Left renal pelvis (tissue), 4 donors: ENCODE data around the gene PALM. TPM values are rescaled to one million over a fixed set of nuclear protein-coding genes. Genes with fewer than 3 reads are reported as not detected.

Source experiments
- DNase-seq, 4 donors: peaks; one replicate each; pipeline ENCODE4 v3.0.0-alpha.2; 2013; ENCODE audit warnings: low read depth in 4 of 4, low spot score in 3 of 4
- polyA plus RNA-seq, 4 donors: library from polyadenylated mRNA; unstranded; fragments of 120-200 nt; gene quantifications; one replicate each; pipeline ENCODE4 v1.2.1, GENCODE V29; 2013; ENCODE audit not compliant: insufficient read length in 4 of 4

PALM gene
- polyA plus RNA-seq, 4 donors = 63.6 to 111 (median 78.1) TPM

GRCh38 chr19:796692-797527 is 88.2 kb downstream of the PALM start, which contains the start of gene PTBP1:
Gene PTBP1, plus strand, starts transcription at chr19:797452. Its CDS starts 46 bp downstream, at chr19:797498.
- DNase-seq = peak; percentile 100

Other genes with a start within 250 kb of the PALM start
- gene SHC2, start 247.9 kb upstream of the PALM start, polyA plus RNA-seq = 10 to 100 TPM; 24.6 to 39.6 (median 29.3) TPM
- 1 to 10 TPM; 2.8 to 5.8 (median 4.5) TPM for gene MADCAM1, start 212.4 kb upstream of the PALM start, polyA plus RNA-seq
- 10 to 100 TPM in 2 of 4 donors, 1 to 10 TPM in 2; 5.3 to 16.9 (median 9.5) TPM for gene TPGS1, start 201.4 kb upstream of the PALM start, polyA plus RNA-seq
- 10 to 100 TPM; 50.0 to 71.2 (median 60.9) TPM for gene CDC34, start 177.2 kb upstream of the PALM start, polyA plus RNA-seq
- gene GZMM, start 164.9 kb upstream of the PALM start, polyA plus RNA-seq = under 1 TPM in 3 of 4 donors, not detected in 1; 0.23 to 0.94 (median 0.37) TPM
- 100 to 1,000 TPM; 264 to 534 (median 410) TPM for gene BSG, start 136.3 kb upstream of the PALM start, polyA plus RNA-seq
- under 1 TPM; 0.19 to 0.74 (median 0.38) TPM for gene HCN2, start 119.1 kb upstream of the PALM start, polyA plus RNA-seq
- 10 to 100 TPM; 37.1 to 65.9 (median 53.1) TPM for gene POLRMT, start 75.4 kb upstream of the PALM start, polyA plus RNA-seq
- gene FGF22, start 69.1 kb upstream of the PALM start, polyA plus RNA-seq = under 1 TPM; 0.11 to 0.55 (median 0.34) TPM
- 10 to 100 TPM; 19.4 to 37.5 (median 20.5) TPM for gene RNF126, start 45.7 kb upstream of the PALM start, polyA plus RNA-seq
- gene FSTL3, start 32.5 kb upstream of the PALM start, polyA plus RNA-seq = 10 to 100 TPM; 14.3 to 18.8 (median 17.7) TPM
- gene PRSS57, start 13.5 kb upstream of the PALM start, polyA plus RNA-seq = under 1 TPM in 3 of 4 donors, not detected in 1; 0.22 to 0.46 (median 0.23) TPM
- gene MISP, start 42.2 kb downstream of the PALM start, polyA plus RNA-seq = 10 to 100 TPM in 1 of 4 donors, 1 to 10 TPM in 2, under 1 TPM in 1; 0.44 to 10.6 (median 6.8) TPM
- 100 to 1,000 TPM; 292 to 417 (median 389) TPM for gene PTBP1, start 88.5 kb downstream of the PALM start, polyA plus RNA-seq
- gene PLPPR3, start 113.0 kb downstream of the PALM start, polyA plus RNA-seq = 10 to 100 TPM; 10.3 to 18.9 (median 11.4) TPM
- gene AZU1, start 118.9 kb downstream of the PALM start, polyA plus RNA-seq = 1 to 10 TPM in 2 of 4 donors, under 1 TPM in 2; 0.86 to 3.6 (median 1.1) TPM
- gene PRTN3, start 132.1 kb downstream of the PALM start, polyA plus RNA-seq = 1 to 10 TPM in 2 of 4 donors, under 1 TPM in 2; 0.59 to 2.0 (median 1.0) TPM
- gene ELANE, start 143.4 kb downstream of the PALM start, polyA plus RNA-seq = 1 to 10 TPM in 1 of 4 donors, under 1 TPM in 1, not detected in 2; 0.48 to 1.1 TPM
- gene CFD, start 150.7 kb downstream of the PALM start, polyA plus RNA-seq = 10 to 100 TPM in 1 of 4 donors, 1 to 10 TPM in 3; 2.3 to 12.9 (median 3.6) TPM
- gene MED16, start 184.3 kb downstream of the PALM start, polyA plus RNA-seq = 10 to 100 TPM; 46.5 to 86.8 (median 53.7) TPM
- not detected for gene RNU6-9, start 184.5 kb downstream of the PALM start, polyA plus RNA-seq
- gene R3HDM4, start 204.3 kb downstream of the PALM start, polyA plus RNA-seq = 10 to 100 TPM; 39.3 to 61.2 (median 47.8) TPM
- under 1 TPM; 0.20 to 0.98 (median 0.40) TPM for gene KISS1R, start 208.4 kb downstream of the PALM start, polyA plus RNA-seq
- 10 to 100 TPM; 13.2 to 35.9 (median 19.1) TPM for gene ARID3A, start 217.1 kb downstream of the PALM start, polyA plus RNA-seq